GM12891 (cell line): ENCODE data around the gene IGFL3.

ENCODE experiments used
- DNase-seq: peaks from one replicate; pipeline ENCODE4 v3.0.0; 2011; ENCODE audit warnings: low spot score; ENCODE audit not compliant: insufficient read length
- FAIRE-seq: peaks from 2 replicates; lab custom pipeline; 2011; peaks lifted over from hg19 to GRCh38; lab: Jason Lieb, UNC
- PAX5 ChIP-seq: IDR thresholded peaks from 2 replicates; pipeline ENCODE4 v1.6.1; 2011; ENCODE audit warnings: low read length, moderate library complexity, mild to moderate bottlenecking; ENCODE audit not compliant: insufficient read depth, severe bottlenecking
- POLR2A ChIP-seq: IDR thresholded peaks from 2 replicates; pipeline ENCODE4 v1.6.1; 2011; ENCODE audit warnings: low read depth, low read length, control low read depth
- POLR2AphosphoS5 ChIP-seq: IDR thresholded peaks from 2 replicates; pipeline ENCODE4 v1.6.1; 2011; ENCODE audit warnings: low read depth, low read length, control low read depth
- POU2F2 ChIP-seq: IDR thresholded peaks from 2 replicates; pipeline ENCODE4 v1.6.1; 2011; ENCODE audit warnings: low read depth, mild to moderate bottlenecking, control low read depth, low read length, moderate library complexity
- SPI1 ChIP-seq: IDR thresholded peaks from 2 replicates; pipeline ENCODE4 v1.6.1; 2011; ENCODE audit warnings: low read depth, low read length, control low read depth
- TAF1 ChIP-seq: IDR thresholded peaks from 2 replicates; pipeline ENCODE4 v1.6.1; 2011; ENCODE audit warnings: low read depth, low read length, control low read depth

IGFL3 gene

GRCh38 chr19:46077815-46078167 is 46.7 kb downstream of the IGFL3 start:
- FAIRE-seq (no peak), DNase-seq (no peak)
- TF ChIP-seq TAF1 (no peak), SPI1 (no peak), POU2F2 (no peak), POLR2AphosphoS5 (no peak), PAX5 (no peak), POLR2A (no peak)

GRCh38 chr19:46076951-46077814 is 47.3 kb downstream of the IGFL3 start:
- DNase-seq: peak; percentile 43
- no peak for TF ChIP-seq POLR2A
- TF ChIP-seq SPI1: no peak
- TF ChIP-seq POU2F2: no peak
- no peak for TF ChIP-seq POLR2AphosphoS5
- no peak for TF ChIP-seq TAF1
- TF ChIP-seq PAX5: no peak
- no peak for FAIRE-seq

- FAIRE-seq (no peak), DNase-seq (no peak)
- TF ChIP-seq SPI1 (peak; percentile 29), POU2F2 (no peak)
Measured at GRCh38 chr19:46076031-46076880, 48.2 kb downstream of the IGFL3 start.

GRCh38 chr19:46073268-46073922 is 51.1 kb downstream of the IGFL3 start:
- DNase-seq (no peak), FAIRE-seq (no peak)

More at GRCh38 chr19:46073268-46073922, 51.1 kb downstream of the IGFL3 start:
- TF ChIP-seq POLR2A (no peak), SPI1 (no peak), TAF1 (no peak), POU2F2 (no peak), PAX5 (no peak), POLR2AphosphoS5 (no peak)
